ENCODE data around the gene NCSTN.

The NCSTN gene

GRCh38 chr1:160330119-160330518 is 13.1 kb upstream of the NCSTN start:
- no peak overlapping the region for H4K91ac ChIP-seq (ENCODE audit: low read depth, low read length)
- H3K9ac ChIP-seq (ENCODE audit: low read length): no peak overlapping the region
- H3K4me3 ChIP-seq (ENCODE audit: low read depth, low read length): no peak overlapping the region
- no peak overlapping the region for H3K4me2 ChIP-seq (ENCODE audit: low read length)
- H3K27me3 ChIP-seq (ENCODE audit: insufficient read depth, low read length): no peaks in the 10 kb centered on the region
- no peak overlapping the region for H3K18ac ChIP-seq (ENCODE audit: low read length)
- H3K4me1 ChIP-seq (ENCODE audit: control insufficient read depth in 1 of 2, insufficient read depth in 2 of 2, low read length in 2 of 2): no peaks in the 10 kb centered on the region
- no peak overlapping the region for H4K8ac ChIP-seq (ENCODE audit: low read depth, low read length)
- H3K4ac ChIP-seq (ENCODE audit: low read depth, low read length): no peak overlapping the region
- H3K36me3 ChIP-seq (ENCODE audit: control insufficient read depth in 1 of 2, insufficient read depth in 2 of 2, low read length in 2 of 2): peaks cover 36 to 55% of the 10 kb centered on the region in 2 experiments
- no peak overlapping the region for H2BK12ac ChIP-seq (ENCODE audit: low read length)
- H3K23ac ChIP-seq (ENCODE audit: low read length): no peak overlapping the region
- H2AK5ac ChIP-seq (ENCODE audit: low read length): no peak overlapping the region
- H3K14ac ChIP-seq (ENCODE audit: low read length): no peak overlapping the region
- DNase-seq: no peak
- no peaks in the 10 kb centered on the region for H3K79me2 ChIP-seq (ENCODE audit: control insufficient read depth, insufficient read depth, low read length, poor library complexity)
- H3K27ac ChIP-seq (ENCODE audit: low read depth, low read length): no peak overlapping the region
- no peak overlapping the region for H4K12ac ChIP-seq (ENCODE audit: low read depth, low read length)
- no peak overlapping the region for H2BK120ac ChIP-seq (ENCODE audit: insufficient read depth, low read length, poor library complexity)
- H3K79me1 ChIP-seq (ENCODE audit: low read length): no peaks in the 10 kb centered on the region
- no peak overlapping the region for H2AFZ ChIP-seq (ENCODE audit: insufficient read depth, low read length, poor library complexity)
- H3K9me3 ChIP-seq (ENCODE audit: insufficient read depth, low read depth, low read length): no peaks in the 10 kb centered on the region
- H2BK5ac ChIP-seq (ENCODE audit: low read depth, low read length, poor library complexity): no peak overlapping the region

- no peak overlapping the region for H2BK120ac ChIP-seq (ENCODE audit: insufficient read depth, low read length, poor library complexity)
- no peak overlapping the region for H3K18ac ChIP-seq (ENCODE audit: low read length)
- H3K4me1 ChIP-seq (ENCODE audit: control insufficient read depth in 1 of 2, insufficient read depth in 2 of 2, low read length in 2 of 2): no peaks in the 10 kb centered on the region
- no peak overlapping the region for H3K4me2 ChIP-seq (ENCODE audit: low read length)
- no peak overlapping the region for H3K23ac ChIP-seq (ENCODE audit: low read length)
- H3K9me3 ChIP-seq (ENCODE audit: insufficient read depth, low read depth, low read length): no peaks in the 10 kb centered on the region
- no peak overlapping the region for H4K12ac ChIP-seq (ENCODE audit: low read depth, low read length)
- no peak overlapping the region for H2AK5ac ChIP-seq (ENCODE audit: low read length)
- no peak overlapping the region for H3K4me3 ChIP-seq (ENCODE audit: low read depth, low read length)
- no peak overlapping the region for H4K91ac ChIP-seq (ENCODE audit: low read depth, low read length)
- no peak overlapping the region for H4K8ac ChIP-seq (ENCODE audit: low read depth, low read length)
- no peak overlapping the region for H3K4ac ChIP-seq (ENCODE audit: low read depth, low read length)
- no peak overlapping the region for H2BK5ac ChIP-seq (ENCODE audit: low read depth, low read length, poor library complexity)
- no peak overlapping the region for H3K27ac ChIP-seq (ENCODE audit: low read depth, low read length)
- no peak overlapping the region for H2AFZ ChIP-seq (ENCODE audit: insufficient read depth, low read length, poor library complexity)
- peaks cover 31 to 46% of the 10 kb centered on the region in 2 experiments for H3K36me3 ChIP-seq (ENCODE audit: control insufficient read depth in 1 of 2, insufficient read depth in 2 of 2, low read length in 2 of 2)
- H3K14ac ChIP-seq (ENCODE audit: low read length): no peak overlapping the region
- no peaks in the 10 kb centered on the region for H3K27me3 ChIP-seq (ENCODE audit: insufficient read depth, low read length)
- H2BK12ac ChIP-seq (ENCODE audit: low read length): no peak overlapping the region
- H3K9ac ChIP-seq (ENCODE audit: low read length): no peak overlapping the region
- no peaks in the 10 kb centered on the region for H3K79me2 ChIP-seq (ENCODE audit: control insufficient read depth, insufficient read depth, low read length, poor library complexity)
- no peaks in the 10 kb centered on the region for H3K79me1 ChIP-seq (ENCODE audit: low read length)
- no peak for DNase-seq
Measured at GRCh38 chr1:160332516-160332915, 10.7 kb upstream of the NCSTN start.

- Histone ChIP-seq H3K14ac (ENCODE audit: low read length) (no peak overlapping the region), H3K23ac (ENCODE audit: low read length) (no peak overlapping the region)
Measured at GRCh38 chr1:160338580-160338979, 4.6 kb upstream of the NCSTN start.

GRCh38 chr1:160340146-160340545 is 3.0 kb upstream of the NCSTN start:
- Histone ChIP-seq H3K4me2 (ENCODE audit: low read length) (no peak overlapping the region), H3K14ac (ENCODE audit: low read length) (no peak overlapping the region), H3K79me2 (ENCODE audit: control insufficient read depth, insufficient read depth, low read length, poor library complexity) (peaks cover 15% of the 10 kb centered on the region), H2AK5ac (ENCODE audit: low read length) (no peak overlapping the region), H3K27me3 (ENCODE audit: insufficient read depth, low read length) (no peaks in the 10 kb centered on the region), H4K8ac (ENCODE audit: low read depth, low read length) (no peak overlapping the region), H3K4me1 (ENCODE audit: control insufficient read depth in 1 of 2, insufficient read depth in 2 of 2, low read length in 2 of 2) (peaks cover 0 to 3% of the 10 kb centered on the region in 2 experiments), H3K23ac (ENCODE audit: low read length) (no peak overlapping the region), H3K18ac (ENCODE audit: low read length) (no peak overlapping the region), H4K12ac (ENCODE audit: low read depth, low read length) (no peak overlapping the region), H3K9me3 (ENCODE audit: insufficient read depth, low read depth, low read length) (no peaks in the 10 kb centered on the region), H3K79me1 (ENCODE audit: low read length) (peaks cover 10% of the 10 kb centered on the region), H3K9ac (ENCODE audit: low read length) (no peak overlapping the region), H2BK12ac (ENCODE audit: low read length) (no peak overlapping the region), H4K91ac (ENCODE audit: low read depth, low read length) (no peak overlapping the region), H2AFZ (ENCODE audit: insufficient read depth, low read length, poor library complexity) (no peak overlapping the region), H3K36me3 (ENCODE audit: control insufficient read depth in 1 of 2, insufficient read depth in 2 of 2, low read length in 2 of 2) (peaks cover 5 to 14% of the 10 kb centered on the region in 2 experiments), H2BK5ac (ENCODE audit: low read depth, low read length, poor library complexity) (no peak overlapping the region), H3K4ac (ENCODE audit: low read depth, low read length) (no peak overlapping the region), H3K4me3 (ENCODE audit: low read depth, low read length) (no peak overlapping the region), H3K27ac (ENCODE audit: low read depth, low read length) (no peak overlapping the region), H2BK120ac (ENCODE audit: insufficient read depth, low read length, poor library complexity) (no peak overlapping the region)
- DNase-seq: no peak
- WGBS (ENCODE audit: extremely low coverage, insufficient coverage, insufficient read length): no CpG with 5 or more reads among the region's 3 CpGs

More at GRCh38 chr1:160338580-160338979, 4.6 kb upstream of the NCSTN start:
- Histone ChIP-seq H3K27me3 (ENCODE audit: insufficient read depth, low read length) (no peaks in the 10 kb centered on the region), H3K4ac (ENCODE audit: low read depth, low read length) (no peak overlapping the region), H3K18ac (ENCODE audit: low read length) (no peak overlapping the region), H3K9ac (ENCODE audit: low read length) (no peak overlapping the region), H4K12ac (ENCODE audit: low read depth, low read length) (no peak overlapping the region), H3K9me3 (ENCODE audit: insufficient read depth, low read depth, low read length) (no peaks in the 10 kb centered on the region), H2AFZ (ENCODE audit: insufficient read depth, low read length, poor library complexity) (no peak overlapping the region), H2BK5ac (ENCODE audit: low read depth, low read length, poor library complexity) (no peak overlapping the region), H2BK120ac (ENCODE audit: insufficient read depth, low read length, poor library complexity) (no peak overlapping the region), H4K8ac (ENCODE audit: low read depth, low read length) (no peak overlapping the region), H2BK12ac (ENCODE audit: low read length) (no peak overlapping the region), H3K79me1 (ENCODE audit: low read length) (peaks cover 9% of the 10 kb centered on the region), H4K91ac (ENCODE audit: low read depth, low read length) (no peak overlapping the region), H2AK5ac (ENCODE audit: low read length) (no peak overlapping the region), H3K4me1 (ENCODE audit: control insufficient read depth in 1 of 2, insufficient read depth in 2 of 2, low read length in 2 of 2) (peaks cover 0 to 1% of the 10 kb centered on the region in 2 experiments), H3K4me2 (ENCODE audit: low read length) (no peak overlapping the region), H3K36me3 (ENCODE audit: control insufficient read depth in 1 of 2, insufficient read depth in 2 of 2, low read length in 2 of 2) (peaks cover 5 to 18% of the 10 kb centered on the region in 2 experiments), H3K4me3 (ENCODE audit: low read depth, low read length) (no peak overlapping the region), H3K79me2 (ENCODE audit: control insufficient read depth, insufficient read depth, low read length, poor library complexity) (peaks cover 14% of the 10 kb centered on the region), H3K27ac (ENCODE audit: low read depth, low read length) (no peak overlapping the region)
- DNase-seq: no peak
- no CpG with 5 or more reads among the region's 4 CpGs for WGBS (ENCODE audit: extremely low coverage, insufficient coverage, insufficient read length)

All from trophoblast cell (in vitro differentiated cells and primary cell).